Stimulated activated CD8-positive, alpha-beta memory T cell treated with anti-CD3 and anti-CD28 coated beads, Interleukin-4, amount 100 ng/mL, for 24 hours (primary cell): ENCODE measurements around the gene SFXN1.

Experiments used
- DNase-seq: peaks from one replicate; pipeline ENCODE4 v3.0.0-alpha.2; 2020; ENCODE audit warnings: low read depth

The SFXN1 gene

GRCh38 chr5:175575301-175575700, 96.9 kb downstream of the SFXN1 start:
- no peak for DNase-seq

GRCh38 chr5:175576096-175576495, 97.7 kb downstream of the SFXN1 start:
- DNase-seq = no peak

GRCh38 chr5:175576591-175576990, 98.2 kb downstream of the SFXN1 start:
- no peak for DNase-seq
